GM21717 (cell line): ENCODE results near the gene NSD1.
"Not testable (repeated sequence)": the region's sequence is repeated elsewhere in the genome, so short reads cannot be mapped to it uniquely, and the experiment has no call there.

Source experiments
- ATAC-seq: cut with Tn5 transposase; IDR thresholded peaks from one replicate; pipeline ENCODE4 v1.9.1; 2021; ENCODE audit warnings: mild to moderate bottlenecking, moderate library complexity; ENCODE audit not compliant: unreplicated experiment

Gene NSD1

DNA sequence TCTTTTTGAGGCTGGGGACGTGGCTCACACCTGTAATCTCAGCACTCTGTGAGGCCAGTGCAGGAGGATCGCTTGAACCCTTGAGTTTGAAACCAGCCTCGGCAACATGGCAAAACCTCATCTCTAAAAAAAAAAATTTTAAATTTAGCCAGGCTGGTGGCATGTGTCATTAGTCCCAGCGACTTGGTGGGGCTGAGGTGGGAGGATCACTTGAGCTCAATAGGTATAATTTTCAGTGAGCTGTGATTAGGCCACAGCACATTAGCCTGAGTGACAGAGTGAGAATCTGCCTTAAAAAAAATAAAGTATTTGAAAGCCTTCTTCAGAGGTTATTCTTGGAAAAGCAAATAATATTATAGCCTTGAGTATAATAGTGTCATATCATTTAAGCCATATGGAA, 41.8 kb downstream of the NSD1 start:
- no peak for ATAC-seq

DNA sequence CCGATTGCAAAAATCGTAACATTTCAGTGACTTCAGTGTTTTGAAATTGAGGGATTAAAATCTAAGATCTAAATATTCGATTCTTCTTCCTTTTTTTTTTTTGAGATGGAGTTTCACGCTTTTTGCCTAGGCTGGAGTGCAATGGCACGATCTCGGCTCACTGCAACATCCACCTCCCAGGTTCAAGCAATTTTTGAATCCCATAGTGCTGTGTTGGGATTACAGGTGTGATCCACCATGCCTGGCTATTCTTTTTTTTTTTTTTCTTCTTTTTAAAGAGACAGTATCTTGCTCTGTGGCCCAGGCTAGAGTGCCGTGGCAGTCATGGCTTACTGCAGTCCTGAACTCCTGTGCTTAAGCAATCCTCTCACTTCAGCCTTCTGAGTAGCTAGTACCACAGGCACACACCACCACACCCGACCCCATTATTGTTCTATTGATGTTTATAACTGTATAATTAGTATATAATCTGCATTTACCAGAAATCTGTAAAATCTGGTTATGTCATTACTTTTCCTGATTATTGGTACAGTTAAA, 42.7 kb downstream of the NSD1 start:
- ATAC-seq: no peak

DNA sequence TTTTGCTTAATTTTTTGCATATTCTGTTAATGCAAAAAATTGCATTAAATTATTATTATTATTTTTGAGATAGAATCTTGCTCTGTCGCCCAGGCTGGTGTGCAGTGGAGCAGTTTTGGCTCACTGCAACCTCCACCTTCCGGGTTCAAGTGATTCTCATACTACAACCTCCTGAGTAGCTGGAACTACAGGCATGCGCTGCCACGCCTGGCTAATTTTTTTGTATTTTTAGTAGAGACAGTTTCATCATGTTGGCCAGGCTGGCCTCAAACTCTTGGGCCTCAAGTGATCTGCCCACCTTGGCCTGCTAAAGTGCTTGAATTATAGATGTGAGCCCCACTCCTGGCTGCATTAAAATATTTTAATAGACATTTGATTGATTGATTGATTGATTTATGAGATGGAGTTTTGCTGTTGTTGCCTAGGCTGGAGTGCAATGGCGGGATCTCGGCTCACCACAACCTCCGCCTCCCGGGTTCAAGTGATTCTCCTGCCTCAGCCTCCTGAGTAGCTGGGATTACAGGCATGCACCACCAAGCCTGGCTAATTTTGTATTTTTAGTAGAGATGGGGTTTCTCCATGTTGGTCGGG, 44.4 kb downstream of the NSD1 start:
- ATAC-seq: not testable (repeated sequence)

DNA sequence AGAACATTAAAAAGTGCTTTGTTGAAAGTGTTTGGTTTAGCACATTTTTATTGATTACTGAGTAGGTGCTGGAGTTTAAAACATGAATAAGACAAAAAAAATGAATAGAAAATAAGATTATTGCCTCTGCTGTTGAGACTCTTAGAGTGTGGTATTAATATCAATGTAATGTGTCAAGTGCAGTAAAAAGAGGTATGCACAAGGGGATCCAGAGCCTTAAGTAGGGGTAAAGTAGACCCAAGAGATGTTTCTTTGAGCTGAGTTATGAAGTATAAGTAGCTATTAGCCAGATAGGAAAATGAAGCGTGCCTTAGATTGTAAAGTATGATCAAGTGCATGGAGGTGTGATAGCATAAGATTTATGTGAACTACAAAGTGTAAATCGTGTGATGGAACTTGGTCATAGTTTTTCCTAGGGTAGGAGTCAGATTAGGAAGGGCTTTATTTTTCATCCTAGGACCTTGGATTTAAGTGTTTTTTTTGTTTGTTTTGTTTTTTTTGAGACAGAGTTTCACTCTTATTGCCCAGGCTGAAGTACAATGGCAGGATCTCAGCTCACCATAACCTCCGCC, 45.2 kb downstream of the NSD1 start:
- ATAC-seq: no peak

DNA sequence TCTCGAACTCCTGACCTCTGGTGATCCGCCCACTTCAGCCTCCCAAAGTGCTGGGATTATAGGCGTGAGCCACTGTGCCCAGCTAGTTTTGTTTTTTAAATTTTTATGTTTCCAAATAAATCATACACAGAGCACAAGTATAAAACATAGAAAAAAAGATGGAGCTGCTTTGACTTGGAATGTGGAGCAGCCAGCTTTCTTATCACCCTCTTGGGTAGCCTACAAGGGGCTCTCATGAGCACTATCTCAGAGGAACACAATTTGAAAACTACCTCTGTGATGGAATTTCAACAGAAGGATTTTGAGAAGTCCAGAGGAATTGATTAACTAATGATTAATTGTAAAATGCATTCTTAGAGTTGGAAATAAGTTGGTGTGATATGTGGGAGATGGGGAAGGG, 45.9 kb downstream of the NSD1 start:
- no peak for ATAC-seq

DNA sequence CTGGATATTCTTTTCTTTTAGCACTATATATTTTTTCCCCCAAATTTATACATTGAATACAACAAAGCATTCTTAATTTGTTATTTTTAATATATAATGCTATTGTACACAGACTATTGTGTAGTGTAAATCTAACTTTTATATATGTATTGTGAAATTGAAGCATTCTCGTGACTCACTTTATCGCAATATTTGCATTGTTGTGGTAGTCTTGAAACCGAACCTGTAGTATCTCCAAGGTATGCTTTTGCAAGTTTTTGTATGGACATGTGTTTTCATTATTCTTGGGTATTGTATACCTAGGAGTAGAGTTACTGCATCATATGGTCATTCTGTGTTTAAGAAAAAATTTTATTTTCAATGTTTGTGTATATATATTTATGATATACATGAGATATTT, 49.6 kb downstream of the NSD1 start:
- no peak for ATAC-seq

DNA sequence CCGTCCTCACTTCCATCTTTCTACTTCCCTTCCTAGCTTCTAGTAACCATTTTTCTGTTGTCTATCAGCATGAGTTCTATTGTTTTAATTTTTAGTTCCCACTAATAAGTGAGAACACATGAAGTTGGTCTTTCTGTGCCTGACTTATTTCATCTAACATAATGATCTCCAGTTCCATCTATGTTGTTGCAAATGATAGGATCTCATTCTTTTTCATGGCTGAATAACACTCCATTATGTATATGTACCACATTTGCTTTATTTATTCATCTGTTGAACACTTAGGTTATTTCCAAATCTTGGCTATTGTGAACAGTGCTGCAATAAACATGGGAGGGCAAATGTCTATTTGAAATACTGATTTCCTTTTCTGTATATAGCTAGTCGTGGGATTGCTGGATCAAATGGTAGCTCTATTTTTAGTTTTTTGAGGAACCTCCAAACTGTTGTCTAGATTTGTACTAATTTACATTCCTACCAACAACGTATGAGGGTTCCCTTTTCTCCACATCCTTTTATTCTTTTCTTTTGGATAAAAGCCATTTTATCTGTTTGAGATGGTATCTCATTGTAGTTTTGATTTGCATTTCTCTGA, 50.3 kb downstream of the NSD1 start:
- no peak for ATAC-seq

DNA sequence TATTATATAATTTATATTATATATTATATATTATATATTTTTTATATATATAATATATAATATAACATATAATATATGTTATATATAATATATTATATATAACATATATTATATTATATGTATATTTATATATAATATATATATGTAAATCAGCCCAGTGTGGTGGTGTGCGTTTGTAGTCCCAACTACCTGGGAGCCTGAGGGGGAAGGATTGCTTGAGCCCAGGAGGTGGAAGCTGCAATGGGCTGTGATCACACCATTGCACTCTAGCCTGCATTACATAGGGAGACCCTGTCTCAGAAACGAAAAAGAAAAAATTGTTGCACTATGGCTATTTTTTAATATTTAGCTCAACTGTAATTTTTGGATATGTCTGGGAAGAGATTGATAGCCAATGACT, 52.4 kb downstream of the NSD1 start:
- no peak for ATAC-seq

DNA sequence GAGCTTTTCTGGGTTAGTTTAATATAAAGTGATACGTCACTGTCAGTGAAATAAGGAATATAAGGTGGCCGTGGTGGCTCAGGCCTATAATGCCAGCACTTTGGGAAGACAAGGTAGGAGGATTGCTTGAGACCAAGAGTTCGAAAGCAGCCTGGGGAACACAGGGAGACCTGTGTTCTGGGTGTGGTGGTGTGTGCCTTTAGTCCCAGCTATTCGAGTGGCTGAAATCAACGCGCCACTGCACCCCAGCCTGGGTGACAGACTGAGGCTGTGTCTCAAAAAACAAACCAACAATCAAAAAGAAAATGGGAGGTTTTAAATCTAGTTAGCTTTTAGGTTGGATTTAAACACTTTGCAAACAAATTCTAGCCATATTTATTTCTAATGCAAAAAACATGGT, 53.1 kb downstream of the NSD1 start:
- ATAC-seq: no peak

DNA sequence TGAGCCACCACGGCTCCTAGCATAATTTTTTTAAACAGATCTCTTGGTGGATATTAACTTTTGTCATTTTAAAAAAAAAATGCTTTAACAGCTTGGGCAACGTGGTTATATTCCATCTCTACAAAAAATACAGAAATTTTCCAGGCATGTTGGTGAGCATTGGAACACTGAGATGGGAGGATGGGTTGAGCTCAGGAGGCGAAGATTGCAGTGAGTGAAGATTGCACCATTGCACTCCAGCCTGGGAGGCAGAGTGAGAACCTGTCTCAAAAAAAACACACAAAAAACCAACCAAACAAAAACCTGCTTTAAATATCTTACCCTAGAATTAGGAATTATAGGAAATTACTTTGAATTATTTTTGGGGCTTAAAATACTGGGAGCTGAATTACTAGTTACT, 55.2 kb downstream of the NSD1 start:
- ATAC-seq: no peak

DNA sequence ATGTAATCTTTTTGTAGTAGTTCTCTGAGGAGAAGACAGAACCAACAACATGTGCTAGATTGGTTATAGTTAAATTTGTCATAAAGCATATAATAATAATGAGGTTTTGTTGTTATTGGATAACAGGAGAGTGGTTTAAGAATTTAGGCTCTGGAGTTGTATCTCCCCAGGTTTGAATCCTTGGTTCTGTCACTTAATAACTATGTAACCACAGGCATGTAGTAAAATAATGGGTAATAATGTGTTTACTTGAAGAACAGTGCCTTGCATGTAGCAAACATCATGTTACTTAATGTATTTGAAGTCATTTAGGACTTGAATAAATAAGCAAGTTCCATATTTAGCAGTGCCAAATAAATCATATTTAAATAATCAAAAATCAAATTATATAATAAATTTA, 55.8 kb downstream of the NSD1 start:
- ATAC-seq: no peak

DNA sequence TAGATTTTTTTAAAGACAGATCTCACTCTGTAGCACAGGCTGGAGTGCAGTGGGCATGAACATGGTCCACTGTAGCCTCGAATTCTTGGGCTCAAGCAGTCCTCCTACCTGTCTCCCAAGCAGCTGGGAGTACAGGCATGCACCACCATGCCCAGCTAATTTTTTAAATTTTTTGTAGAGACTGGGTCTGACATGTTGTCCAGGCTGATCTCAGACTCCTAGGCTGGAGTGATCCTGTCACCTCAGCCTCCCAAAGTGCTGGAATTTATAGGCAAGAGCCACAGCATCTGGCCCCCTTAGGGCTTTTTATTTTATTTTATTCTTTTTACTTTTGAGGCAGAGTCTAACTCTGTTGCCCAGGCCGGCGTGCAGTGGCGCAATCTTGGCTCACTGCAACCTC, 56.4 kb downstream of the NSD1 start:
- no peak for ATAC-seq

DNA sequence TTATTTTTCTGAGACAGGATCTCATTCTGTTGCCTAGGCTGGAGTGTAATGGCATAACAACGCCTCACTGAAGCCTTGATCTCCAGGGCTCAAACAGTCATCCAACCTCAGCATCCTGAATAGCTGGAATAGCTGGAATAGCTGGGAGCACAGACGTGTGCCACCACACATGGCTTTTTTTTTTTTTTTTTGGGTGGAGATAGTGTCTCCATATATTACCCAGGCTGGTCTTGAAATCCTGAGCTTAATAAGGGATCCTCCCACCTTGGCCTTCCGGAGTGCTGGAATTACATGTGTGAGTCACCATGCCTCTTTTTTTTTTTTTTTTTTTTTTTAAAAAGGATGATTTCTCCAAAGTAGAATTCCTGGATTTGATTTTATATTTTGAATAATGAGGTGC, 60.7 kb downstream of the NSD1 start:
- ATAC-seq: no peak

DNA sequence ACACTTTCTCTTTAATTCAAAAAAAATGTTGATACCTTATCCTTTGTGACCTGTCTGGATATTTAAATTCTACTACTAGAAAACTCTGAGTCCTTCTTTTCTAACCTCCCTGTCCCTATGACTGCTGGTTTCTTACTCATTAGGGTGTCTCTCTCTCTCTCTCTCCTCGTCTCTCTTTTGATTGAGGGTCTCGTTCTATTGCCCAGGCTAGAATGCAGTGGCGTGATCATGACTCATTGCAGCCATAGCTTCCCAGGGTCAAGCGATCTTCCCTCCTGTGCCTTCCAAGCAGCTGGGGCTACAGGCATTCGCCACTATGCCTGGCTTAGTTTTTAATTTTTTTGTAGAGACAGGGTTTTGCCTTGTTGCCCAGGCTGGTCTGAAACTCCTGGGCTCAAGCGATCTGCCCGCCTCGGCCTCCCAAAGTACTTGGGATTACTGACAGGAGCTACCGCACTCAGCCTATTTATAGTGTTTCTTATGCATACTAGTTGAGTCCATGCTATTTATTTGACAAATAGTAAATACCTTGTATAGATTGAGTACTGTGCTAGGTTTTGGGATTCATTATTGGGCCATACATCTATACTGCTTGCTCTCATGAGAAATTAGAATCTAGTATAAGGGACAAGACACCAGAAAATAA, 61.9 kb downstream of the NSD1 start:
- no peak for ATAC-seq

DNA sequence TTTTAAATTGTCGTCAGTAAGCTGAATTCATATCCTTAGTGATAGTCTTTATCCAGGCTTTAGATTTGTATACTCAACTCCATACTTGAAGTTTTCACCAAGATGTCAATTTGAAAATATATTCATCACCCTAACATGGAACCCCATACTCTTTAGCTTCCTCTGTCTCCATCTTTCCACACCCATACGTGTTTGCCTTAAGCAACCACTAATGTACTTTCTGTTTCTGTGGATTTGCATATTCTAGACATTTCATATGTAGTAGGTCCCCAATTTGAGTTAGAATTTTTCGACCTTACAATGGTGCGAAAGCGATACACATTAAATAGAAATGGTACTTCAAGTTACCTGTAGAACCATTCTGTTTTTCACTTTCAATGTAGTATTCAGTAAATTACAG, 65.2 kb downstream of the NSD1 start:
- ATAC-seq: no peak

DNA sequence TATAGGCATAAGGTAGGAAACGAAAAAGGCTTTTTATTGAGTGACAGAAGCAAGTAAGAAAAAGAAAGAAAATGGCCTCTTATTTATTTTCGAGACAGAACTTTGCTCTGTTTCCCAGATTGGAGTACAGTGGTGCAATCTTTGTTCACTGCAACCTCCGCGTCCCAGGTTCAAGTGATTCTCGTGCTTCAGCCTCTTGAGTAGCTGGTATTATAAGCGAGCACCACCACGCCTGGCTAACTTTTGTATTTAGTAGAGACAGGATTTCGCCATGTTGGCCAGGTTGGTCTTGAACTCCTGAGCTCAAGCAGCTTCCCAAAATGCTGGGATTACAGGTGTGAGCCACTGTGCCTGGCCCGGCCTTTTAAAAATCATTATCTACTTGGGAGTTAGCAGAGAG, 70.7 kb downstream of the NSD1 start:
- ATAC-seq: no peak

DNA sequence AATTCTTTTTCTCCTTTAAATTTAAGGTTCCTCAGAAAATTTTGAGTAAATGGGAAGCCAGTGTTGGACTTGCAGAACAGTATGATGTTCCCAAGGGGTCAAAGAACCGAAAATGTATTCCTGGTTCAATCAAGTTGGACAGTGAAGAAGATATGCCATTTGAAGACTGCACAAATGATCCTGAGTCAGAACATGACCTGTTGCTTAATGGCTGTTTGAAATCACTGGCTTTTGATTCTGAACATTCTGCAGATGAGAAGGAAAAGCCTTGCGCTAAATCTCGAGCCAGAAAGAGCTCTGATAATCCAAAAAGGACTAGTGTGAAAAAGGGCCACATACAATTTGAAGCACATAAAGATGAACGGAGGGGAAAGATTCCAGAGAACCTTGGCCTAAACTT, 76.0 kb downstream of the NSD1 start:
- no peak for ATAC-seq

DNA sequence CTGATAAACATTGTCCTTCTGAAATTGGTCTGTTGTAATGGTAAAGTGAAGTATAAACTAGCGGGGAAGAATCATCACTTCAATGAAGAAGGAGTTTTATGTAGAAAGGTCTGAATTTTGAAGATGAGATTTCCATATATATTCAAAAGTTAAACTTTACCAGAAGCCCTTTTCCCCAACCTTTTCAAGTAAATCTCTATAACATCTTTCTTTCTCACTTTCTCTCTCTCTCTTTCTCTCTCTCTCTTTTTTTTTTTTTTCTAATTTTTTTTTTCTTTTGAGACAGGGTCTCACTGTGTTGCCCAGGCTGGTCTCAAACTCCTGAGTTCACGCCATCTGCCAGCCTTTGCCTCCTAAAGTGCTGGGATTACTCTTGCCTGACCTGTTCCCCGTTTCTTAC, 78.7 kb downstream of the NSD1 start:
- ATAC-seq: no peak

DNA sequence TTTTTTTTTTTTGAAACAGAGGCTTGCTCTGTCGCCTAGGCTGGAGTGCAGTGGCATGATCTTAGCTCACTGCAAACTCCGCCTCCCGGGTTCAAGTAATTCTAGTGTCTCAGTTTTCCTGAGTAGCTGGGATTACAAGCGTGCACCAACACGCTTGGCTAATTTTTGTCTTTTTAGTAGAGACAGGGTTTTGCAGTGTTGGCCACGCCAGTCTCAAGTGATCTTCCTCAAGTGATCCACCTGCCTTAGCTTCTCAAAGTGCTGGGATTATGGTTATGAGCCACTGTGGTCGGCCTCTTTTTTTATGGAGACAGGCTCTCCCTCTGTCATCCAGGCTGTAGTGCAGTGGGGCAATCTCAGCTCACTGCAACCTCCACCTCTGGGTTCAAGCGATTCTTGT, 87.0 kb downstream of the NSD1 start:
- no peak for ATAC-seq

DNA sequence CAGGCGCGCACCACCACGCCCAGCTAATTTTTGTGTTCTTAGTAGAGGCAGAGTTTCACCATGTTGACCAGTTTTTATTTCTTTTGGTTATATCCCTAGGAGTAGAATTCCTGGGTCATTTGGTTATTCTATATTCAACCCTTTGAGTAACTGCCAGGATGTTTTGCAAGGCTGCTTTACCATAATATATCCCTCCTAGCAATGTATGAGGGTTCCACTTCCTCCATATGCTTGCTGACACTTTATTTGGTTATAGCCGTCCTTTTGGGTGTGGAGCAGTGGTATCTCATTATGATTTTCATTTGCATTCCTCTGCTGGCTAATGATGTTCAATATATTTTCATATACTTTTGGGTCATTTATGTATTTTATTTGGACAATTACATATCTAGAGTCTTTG, 88.7 kb downstream of the NSD1 start:
- no peak for ATAC-seq

DNA sequence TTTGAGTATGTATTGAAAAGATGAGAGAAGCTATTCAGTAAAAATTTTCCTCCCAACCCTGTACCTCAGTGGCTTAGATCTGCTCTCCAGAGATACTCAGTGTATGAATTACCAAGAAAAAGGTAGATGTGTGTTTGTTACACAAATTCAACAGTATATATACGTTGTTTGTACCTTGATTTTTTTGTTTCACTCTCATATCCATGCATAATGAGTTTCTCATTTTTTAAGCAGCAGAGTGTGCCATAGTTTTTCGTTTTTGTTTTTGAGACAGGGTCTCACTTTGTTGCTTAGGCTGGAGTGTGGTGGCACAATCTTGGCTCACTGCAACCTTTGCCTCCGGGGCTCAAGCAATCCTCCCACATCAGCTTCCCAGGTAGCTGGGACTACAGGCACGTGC, 92.2 kb downstream of the NSD1 start:
- no peak for ATAC-seq

DNA sequence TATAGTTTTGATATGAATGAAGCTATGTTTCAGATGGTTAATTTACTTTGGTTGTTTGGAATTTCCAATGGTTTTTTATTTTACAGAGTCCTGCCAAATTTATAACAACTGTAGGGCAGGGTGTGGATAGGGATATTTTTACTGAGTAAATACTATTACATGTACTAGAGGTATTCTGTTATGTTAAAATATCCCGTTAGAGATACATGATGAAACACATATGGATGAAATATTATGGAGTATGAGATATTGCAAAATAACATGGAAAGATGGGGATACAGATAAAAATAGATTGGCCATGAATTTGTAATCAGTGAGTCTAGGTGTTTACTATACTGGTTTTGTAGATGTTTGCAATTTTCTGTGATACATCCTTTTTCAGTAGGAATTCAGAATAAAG, 93.3 kb downstream of the NSD1 start:
- no peak for ATAC-seq
